ENCODE measurements around the gene MET. TPM values are rescaled to one million over a fixed set of nuclear protein-coding genes. Genes with fewer than 3 reads are reported as not detected.

Gene MET
- total RNA-seq, 1 donor from 2014 or later = 7.0 TPM

DNA sequence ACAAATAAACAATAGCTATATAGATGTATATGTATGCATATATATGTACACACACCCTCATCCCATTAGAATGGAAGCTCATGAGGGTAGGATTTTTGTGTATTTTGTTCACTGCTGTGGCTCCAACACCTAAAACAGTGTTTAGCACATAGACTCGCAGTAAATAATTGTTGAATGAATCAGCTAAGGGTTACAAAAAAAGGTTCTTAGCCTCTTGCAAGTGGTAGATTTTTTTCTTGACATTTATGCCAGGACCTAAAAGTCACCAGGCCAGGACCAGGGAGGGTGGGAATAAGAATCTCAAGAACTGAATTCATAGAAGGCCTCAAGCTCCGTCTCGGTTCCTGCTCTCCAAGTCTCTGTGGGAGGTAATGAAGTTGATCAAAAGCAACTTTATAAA is 107.9 kb downstream of the MET start:
- TF ChIP-seq, protein P1, sequence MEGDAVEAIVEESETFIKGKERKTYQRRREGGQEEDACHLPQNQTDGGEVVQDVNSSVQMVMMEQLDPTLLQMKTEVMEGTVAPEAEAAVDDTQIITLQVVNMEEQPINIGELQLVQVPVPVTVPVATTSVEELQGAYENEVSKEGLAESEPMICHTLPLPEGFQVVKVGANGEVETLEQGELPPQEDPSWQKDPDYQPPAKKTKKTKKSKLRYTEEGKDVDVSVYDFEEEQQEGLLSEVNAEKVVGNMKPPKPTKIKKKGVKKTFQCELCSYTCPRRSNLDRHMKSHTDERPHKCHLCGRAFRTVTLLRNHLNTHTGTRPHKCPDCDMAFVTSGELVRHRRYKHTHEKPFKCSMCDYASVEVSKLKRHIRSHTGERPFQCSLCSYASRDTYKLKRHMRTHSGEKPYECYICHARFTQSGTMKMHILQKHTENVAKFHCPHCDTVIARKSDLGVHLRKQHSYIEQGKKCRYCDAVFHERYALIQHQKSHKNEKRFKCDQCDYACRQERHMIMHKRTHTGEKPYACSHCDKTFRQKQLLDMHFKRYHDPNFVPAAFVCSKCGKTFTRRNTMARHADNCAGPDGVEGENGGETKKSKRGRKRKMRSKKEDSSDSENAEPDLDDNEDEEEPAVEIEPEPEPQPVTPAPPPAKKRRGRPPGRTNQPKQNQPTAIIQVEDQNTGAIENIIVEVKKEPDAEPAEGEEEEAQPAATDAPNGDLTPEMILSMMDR (IDR thresholded peaks at IDR 0.05) = no peak
- TF ChIP-seq EZH2phosphoT487 (IDR thresholded peaks at IDR 0.05) (no peak), EZH2 (IDR thresholded peaks at IDR 0.05) (no peak)
- H3F3A ChIP-seq (ENCODE audit: low read depth) = peaks cover 20% of the 10 kb centered on the region
- H4K20me1 ChIP-seq (ENCODE audit: low read depth) = no peaks in the 10 kb centered on the region
- no peak overlapping the region for H3K27ac ChIP-seq
- no peak overlapping the region for H3K4me3 ChIP-seq
- Mint-ChIP-seq H3K9me3 (no peaks in the 10 kb centered on the region), H3K4me3 (no peak overlapping the region), H3K36me3 (no peaks in the 10 kb centered on the region), H3K4me1 (peaks cover 22% of the 10 kb centered on the region), H3K27ac (no peak overlapping the region), H3K27me3 (ENCODE audit: insufficient read depth, low read depth) (peaks cover 2% of the 10 kb centered on the region)
- no peaks in the 10 kb centered on the region for H3K9me3 ChIP-seq (ENCODE audit: low read depth)
- H3K4me2 ChIP-seq = no peak overlapping the region
- no peak overlapping the region for H3K9ac ChIP-seq
- H2AFZ ChIP-seq (replicated peaks) = no peak overlapping the region
- H3K4me1 ChIP-seq = peaks cover 37% of the 10 kb centered on the region
- no peaks in the 10 kb centered on the region for H3K36me3 ChIP-seq
- no peaks in the 10 kb centered on the region for H3K27me3 ChIP-seq
- DNase-seq (ENCODE audit: low spot score) = no peak
- H3K79me2 ChIP-seq (ENCODE audit: low read depth) = no peaks in the 10 kb centered on the region

DNA sequence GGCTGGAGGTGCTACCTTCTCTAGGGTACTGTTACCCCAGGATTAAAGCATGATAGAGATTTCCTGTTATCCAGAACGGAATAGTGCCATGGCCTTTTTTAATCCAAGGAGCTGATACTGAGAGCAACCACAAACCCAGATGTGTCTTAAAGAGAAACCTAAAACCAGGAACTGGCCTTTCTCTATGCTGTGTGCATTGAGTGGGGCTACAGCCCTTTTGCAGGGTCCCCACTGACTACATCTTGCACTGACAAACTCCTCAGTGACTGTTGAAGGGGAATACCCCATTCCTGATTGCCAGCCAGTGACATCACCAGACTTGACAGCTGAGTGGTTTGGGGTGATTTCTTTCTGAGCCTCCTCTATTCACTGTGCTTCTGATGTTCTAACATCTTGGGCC is 108.5 kb downstream of the MET start:
- H3K9me3 Mint-ChIP-seq = no peaks in the 10 kb centered on the region
- Histone ChIP-seq H3K9me3 (ENCODE audit: low read depth) (no peaks in the 10 kb centered on the region), H3K4me1 (peaks cover 37% of the 10 kb centered on the region), H3K9ac (no peak overlapping the region), H3K36me3 (no peaks in the 10 kb centered on the region), H3K79me2 (ENCODE audit: low read depth) (no peaks in the 10 kb centered on the region), H3K4me2 (no peak overlapping the region), H3K27me3 (no peaks in the 10 kb centered on the region), H3K4me3 (no peak overlapping the region), H2AFZ (replicated peaks) (no peak overlapping the region), H4K20me1 (ENCODE audit: low read depth) (no peaks in the 10 kb centered on the region), H3K27ac (no peak overlapping the region), H3F3A (ENCODE audit: low read depth) (peaks cover 20% of the 10 kb centered on the region)
- H3K36me3 Mint-ChIP-seq = no peaks in the 10 kb centered on the region
- no peak overlapping the region for H3K27ac Mint-ChIP-seq
- H3K4me1 Mint-ChIP-seq = peaks cover 22% of the 10 kb centered on the region
- H3K27me3 Mint-ChIP-seq (ENCODE audit: insufficient read depth, low read depth) = peaks cover 2% of the 10 kb centered on the region
- no peak for TF ChIP-seq EZH2phosphoT487 (IDR thresholded peaks at IDR 0.05)
- TF ChIP-seq, protein P1 (IDR thresholded peaks at IDR 0.05) = no peak
- no peak for TF ChIP-seq EZH2 (IDR thresholded peaks at IDR 0.05)
- no peak for DNase-seq (ENCODE audit: low spot score)
- H3K4me3 Mint-ChIP-seq = no peak overlapping the region

DNA sequence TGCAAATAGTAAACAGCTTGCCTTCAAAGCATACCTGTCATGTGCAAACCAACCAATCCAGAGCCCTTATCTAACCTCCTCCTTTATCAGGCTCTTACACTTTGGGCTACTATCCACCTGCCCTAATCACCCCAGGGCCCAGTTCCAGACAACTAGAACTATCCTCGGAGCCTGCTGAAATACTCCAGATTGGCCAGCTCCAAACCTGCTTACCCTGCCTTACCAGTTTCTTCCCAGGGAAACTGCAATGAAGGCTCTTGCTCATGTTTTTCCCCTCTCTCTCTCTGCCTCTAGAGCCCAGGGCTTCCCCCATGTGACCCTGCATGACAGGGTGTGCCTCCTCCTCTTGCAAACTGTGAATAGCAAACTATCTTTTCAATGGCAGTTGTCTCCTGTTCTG is 109.0 kb downstream of the MET start:
- no peaks in the 10 kb centered on the region for H3K9me3 Mint-ChIP-seq
- no peaks in the 10 kb centered on the region for H3K27me3 ChIP-seq
- no peaks in the 10 kb centered on the region for H3K9me3 ChIP-seq (ENCODE audit: low read depth)
- TF ChIP-seq, protein P1 (IDR thresholded peaks at IDR 0.05) = no peak
- H3K4me1 ChIP-seq = peaks cover 37% of the 10 kb centered on the region
- H3K4me3 Mint-ChIP-seq = peak overlapping the region; percentile 29
- H3K4me2 ChIP-seq = no peak overlapping the region
- H3K36me3 ChIP-seq = no peaks in the 10 kb centered on the region
- peaks cover 20% of the 10 kb centered on the region for H3F3A ChIP-seq (ENCODE audit: low read depth)
- H3K27ac Mint-ChIP-seq = peak overlapping the region; percentile 52
- H3K36me3 Mint-ChIP-seq = no peaks in the 10 kb centered on the region
- no peak overlapping the region for H3K4me3 ChIP-seq
- H3K27me3 Mint-ChIP-seq (ENCODE audit: insufficient read depth, low read depth) = peaks cover 2% of the 10 kb centered on the region
- DNase-seq (ENCODE audit: low spot score) = peak; percentile 10
- no peaks in the 10 kb centered on the region for H3K79me2 ChIP-seq (ENCODE audit: low read depth)
- no peak overlapping the region for H3K27ac ChIP-seq
- H4K20me1 ChIP-seq (ENCODE audit: low read depth) = no peaks in the 10 kb centered on the region
- H2AFZ ChIP-seq (replicated peaks) = no peak overlapping the region
- no peak overlapping the region for H3K9ac ChIP-seq
- H3K4me1 Mint-ChIP-seq = peaks cover 22% of the 10 kb centered on the region
